Measurements from ENCODE around the gene CATSPER1.
A peak's percentile ranks its signal among the peaks of the same experiment; 100 is the strongest.

CATSPER1 gene

DNA sequence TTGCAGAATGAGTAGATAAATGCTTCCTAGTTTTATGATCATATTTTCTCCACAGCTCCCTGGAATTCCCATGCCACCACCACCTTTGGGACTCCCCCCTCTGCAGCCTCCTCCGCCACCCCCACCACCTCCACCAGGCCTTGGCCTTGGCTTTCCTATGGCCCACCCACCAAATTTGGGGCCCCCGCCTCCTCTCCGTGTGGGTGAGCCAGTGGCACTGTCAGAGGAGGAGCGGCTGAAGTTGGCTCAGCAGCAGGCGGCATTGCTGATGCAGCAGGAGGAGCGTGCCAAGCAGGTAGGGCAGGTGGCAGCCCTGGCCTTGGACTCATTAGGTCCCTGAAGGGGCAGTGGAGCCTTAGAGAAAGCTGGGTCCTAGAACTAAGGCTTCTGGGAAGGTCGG lies 28.7 kb upstream of the CATSPER1 start:
- intact Hi-C loops (cut with DNase I): no loop called here

DNA sequence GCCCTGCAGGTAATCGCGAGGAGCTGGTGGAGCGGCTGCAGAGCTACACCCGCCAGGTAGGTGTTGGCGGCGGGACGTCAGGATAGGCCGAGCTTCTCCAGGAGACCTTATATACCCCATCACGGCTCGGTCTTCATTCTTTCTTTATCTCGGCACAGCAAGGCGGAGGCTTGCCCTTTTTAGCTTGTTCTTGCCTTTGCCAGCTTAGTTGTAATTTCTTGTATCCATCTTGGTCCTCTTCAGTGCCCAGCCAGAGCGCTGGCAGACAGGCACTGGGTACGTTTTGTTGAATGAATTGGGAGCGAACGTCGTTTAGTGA lies 26.3 kb upstream of the CATSPER1 start:
- DNase-seq: no peak
- intact Hi-C loops (cut with DNase I): no loop called here

More for the DNA sequence above, 28.7 kb upstream of the CATSPER1 start:
- DNase-seq: no peak

DNA sequence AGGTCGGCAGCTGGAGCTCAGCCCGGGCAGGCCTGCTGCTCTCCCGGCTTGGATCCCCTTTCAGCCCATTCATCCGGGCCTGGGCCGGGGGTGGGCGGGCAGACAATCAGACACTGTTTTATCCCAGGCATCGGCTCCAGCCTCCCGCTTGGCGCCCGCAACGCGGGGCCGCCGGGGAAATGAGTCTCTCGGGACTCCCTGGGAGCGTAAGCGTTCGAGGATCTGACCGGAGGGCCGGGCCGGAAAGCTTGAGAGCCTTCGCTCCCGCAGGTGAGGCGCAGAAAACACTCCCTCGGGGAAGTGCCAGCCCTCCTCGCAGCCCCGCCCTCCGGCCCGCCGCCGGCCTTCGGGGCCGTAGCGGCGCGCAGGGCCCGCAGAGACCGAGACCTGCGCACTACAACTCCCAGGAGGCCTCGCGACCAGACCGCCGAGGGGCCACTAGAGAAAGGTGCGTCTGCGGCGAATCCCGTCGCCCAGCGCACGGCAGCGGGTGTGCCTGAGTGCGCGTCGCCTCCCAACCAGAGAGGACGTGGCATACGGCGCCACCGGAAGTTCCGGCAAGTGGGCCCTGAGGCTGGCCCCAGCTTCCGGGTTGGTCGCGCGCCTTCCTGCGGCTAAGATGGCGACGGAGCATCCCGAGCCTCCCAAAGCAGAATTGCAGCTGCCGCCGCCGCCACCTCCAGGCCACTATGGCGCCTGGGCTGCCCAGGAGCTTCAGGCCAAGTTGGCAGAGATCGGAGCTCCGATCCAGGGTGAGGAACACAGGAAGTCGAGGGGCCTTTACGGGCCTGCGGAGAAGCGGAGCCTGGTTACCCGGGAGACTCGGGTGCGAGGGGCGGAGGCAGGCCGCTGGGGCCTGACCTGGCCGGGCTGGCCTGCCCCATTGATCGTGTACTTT lies 25.7 kb upstream of the CATSPER1 start, which contains the start of gene SF3B2:
SF3B2 (plus strand) TSS at position 599 of the 898 bp plus-strand sequence; CDS start at position 620, 21 bp downstream.
- peak; percentile 98 to 100 (median 99) for DNase-seq
- intact Hi-C loops (cut with DNase I): no loop called here

DNA sequence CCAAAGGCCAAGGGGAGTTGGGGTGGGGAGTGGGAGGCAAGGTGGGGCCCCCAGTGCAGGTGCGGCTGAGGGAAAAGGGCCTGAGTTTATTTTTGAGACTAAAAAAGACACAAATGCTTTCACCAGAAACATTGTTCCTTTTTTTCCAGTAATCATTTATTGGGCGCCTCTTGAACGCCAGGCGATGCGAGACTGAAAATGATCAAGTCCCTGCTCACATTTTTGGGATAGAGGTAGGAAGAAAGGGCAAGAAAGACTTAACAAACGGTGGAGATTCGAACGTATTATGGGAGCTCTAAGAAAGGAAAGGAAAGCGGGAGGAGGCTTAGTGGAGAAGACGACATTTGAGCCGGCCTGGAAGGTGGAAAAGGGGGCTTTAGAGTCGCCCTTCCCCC lies 25.1 kb upstream of the CATSPER1 start:
- intact Hi-C loops (cut with DNase I): no loop called here
- no peak for DNase-seq

DNA sequence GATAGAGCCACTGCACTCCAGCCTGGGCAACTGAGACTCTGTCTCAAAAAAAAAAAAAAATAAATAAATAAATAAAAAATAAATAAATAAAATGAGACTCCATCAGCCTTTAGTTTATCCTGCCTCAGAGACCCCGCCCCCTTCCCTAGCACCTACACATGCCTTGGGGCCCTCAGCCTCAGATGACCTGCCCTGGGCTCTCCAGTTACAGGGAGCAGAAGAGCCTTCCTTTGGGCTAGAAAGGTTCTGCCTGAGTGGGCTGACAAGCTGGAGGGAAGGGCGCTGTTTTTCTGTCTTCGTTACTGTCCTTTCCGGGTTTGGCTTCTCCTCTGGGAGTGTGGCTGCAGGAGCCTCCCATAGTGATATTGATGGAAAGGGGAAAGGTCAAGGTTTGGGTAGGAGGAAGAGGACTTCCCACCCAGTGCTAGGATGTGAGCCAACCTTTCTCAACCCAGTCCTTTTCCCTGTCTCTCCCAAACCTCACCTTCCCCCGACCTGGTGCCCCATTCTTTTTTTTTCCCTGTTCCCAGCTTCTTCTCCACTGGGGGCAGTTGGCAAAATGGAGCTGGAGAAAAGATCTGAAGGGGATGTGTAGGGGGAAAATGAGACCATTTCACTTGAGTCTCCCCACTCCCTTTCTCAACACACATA lies 24.4 kb upstream of the CATSPER1 start:
- intact Hi-C loops (cut with DNase I): no loop called here
- no peak for DNase-seq

DNA sequence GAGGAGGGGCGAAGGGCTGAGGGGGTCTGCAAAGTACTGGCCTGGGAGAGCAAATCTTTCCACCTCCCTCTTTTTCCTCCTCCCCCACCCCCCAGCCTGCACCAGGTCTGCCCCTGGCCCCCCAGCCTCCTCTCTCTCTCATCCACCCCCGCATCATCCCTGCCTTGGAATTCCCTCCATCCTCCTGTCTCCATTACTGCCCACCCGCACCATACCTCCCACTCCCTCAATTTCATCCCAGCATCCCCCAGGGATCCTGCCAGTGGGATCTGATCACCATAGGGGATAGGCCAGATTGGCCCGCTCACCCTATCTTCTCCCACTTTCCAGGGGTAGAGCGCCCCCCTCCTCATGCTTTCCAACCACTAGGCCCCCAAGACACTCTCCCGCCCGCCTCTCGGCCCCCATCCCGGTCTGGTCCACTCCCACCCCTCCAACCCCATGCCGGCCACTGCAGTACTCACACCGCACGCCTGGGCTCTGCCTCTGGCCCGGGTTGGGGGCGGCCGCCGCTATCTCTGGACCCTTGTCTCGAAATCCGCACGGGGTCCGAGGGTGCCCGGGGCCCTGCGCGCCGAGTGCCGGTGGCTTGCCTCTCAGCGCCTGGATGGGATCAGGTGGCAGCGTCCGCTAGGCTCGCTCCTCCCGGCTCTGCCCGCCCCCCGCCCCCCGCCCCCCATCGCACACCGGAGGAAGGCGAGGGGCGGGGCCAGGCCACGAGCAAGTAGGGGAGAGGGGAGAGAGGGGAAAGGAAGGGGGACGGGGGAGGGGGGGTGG lies 22.5 kb upstream of the CATSPER1 start, which contains the start of gene GAL3ST3:
GAL3ST3 (minus strand) TSS at position 615 of the 777 bp plus-strand sequence. CDS start 3,746 bp downstream, outside the sequence.
- intact Hi-C loops (cut with DNase I): loop anchor here (5.0 kb wide), 1 partner anchor 46 kb away; the partner anchor contains the start of genes BANF1 and EIF1AD
- DNase-seq: peak in 4 of 10 donors; percentile 15 to 89 (median 60)

DNA sequence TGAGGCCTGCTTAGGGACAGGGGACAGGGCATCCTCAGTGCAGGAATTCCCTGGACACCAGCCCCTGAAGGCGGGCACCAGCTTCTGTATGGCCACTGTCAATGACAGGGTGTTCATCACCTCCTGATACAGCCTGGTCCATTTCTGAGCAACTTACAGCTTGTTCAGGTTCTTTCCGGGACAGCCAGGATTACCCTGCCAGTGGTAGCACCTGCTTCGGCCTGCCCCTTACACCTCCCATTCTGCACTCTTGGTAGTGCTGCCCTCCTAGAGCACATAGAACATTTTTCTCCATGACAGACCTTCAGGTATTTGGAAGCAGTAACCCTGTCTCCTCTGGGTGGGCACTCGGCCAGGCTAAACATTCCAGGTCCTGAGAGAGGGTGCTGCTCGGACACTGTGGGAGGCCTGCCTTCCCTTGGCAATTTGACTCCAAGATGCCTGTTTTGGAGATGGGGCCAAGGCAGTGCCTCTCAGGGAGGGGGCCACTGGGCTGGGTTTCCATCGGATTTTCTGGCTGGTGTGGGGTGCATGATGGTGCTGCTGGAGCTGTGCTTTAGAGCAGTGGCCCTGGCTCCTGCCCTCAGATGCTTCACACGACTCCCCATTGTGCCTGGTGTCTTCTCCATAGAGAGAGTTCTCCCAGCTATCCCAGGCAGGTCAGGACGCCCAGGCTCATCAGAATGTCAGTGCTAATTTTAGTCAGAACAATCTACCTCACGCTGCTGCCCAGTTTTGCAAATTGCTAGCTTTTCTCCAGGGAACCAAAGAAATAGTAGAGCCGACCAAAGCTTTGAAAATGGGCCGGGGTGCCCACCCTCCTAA lies 21.5 kb upstream of the CATSPER1 start:
- peak in 1 of 10 donors; percentile 77 for DNase-seq
- intact Hi-C loops (cut with DNase I): loop anchor here (5.0 kb wide), 1 partner anchor 45 kb away; the partner anchor contains the start of genes BANF1 and EIF1AD

DNA sequence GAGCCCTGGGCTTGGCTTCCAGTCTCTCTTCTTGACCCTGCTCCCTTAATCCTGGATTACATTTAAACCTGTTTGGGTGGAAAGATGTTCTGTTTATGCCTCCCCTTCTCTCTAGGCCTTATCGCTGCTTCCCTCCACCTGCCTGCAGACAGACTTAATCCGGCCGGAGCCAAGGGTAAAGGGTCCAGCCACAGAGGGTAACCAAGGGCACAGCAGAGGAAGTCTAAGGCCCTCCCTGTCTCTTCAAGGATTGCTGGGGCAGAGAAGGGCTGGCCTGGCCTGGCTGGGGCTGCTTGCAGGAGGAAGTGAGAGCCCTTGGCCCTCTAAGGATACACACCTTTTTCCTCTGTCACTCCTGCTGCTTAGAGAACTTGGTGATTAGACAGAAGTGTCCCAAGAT lies 20.6 kb upstream of the CATSPER1 start:
- no peak for DNase-seq
- intact Hi-C loops (cut with DNase I): loop anchor here (5.0 kb wide), 1 partner anchor 45 kb away; the partner anchor contains the start of genes BANF1 and EIF1AD

DNA sequence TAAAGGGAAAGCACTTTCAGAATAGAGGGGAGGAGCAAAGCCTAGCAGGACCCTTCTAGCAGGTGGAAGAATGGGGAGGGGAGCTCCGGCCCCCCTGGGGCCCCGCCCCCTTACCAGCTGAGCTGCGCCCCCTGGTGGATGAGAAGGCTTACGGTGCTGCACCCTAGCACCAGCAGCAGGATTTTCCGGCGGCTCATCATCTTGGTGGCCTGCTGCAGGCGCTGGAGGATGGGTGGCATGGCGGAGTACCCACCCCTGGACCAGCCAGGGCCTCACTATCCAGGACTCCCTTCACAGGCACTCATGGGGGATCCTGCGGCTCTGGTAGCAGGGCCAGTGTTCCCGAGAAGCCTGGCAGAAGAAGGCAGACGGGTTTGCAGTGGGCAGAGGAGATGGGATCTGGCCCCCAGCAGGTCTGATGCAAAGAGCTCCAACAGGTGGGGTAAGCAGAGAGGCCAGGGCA lies 18.9 kb upstream of the CATSPER1 start:
- peak; percentile 70 to 97 (median 82) for DNase-seq
- intact Hi-C loops (cut with DNase I): loop anchor here (5.0 kb wide), 1 partner anchor 43 kb away; the partner anchor contains the start of genes BANF1 and EIF1AD

DNA sequence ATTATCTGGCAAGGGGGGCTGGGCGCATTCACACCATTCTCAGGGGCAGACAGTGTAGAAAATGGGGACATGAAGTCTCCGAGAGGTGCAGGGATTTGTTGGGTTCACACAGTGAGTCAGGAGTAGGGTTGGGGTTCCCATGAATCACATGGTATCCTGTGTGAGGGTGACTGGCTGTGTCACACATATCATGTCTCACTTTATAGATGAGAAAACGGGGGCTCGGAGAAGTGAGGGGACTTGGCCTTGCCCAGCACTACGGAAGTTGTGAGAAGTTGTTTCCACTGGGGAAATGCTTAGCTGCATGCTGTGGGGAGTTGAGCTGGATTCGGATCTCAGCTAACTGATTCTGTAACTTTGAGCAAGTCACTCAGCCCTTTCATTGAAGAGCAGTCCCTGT lies 18.5 kb upstream of the CATSPER1 start:
- DNase-seq: peak in 1 of 10 donors; percentile 13
- intact Hi-C loops (cut with DNase I): loop anchor here (5.0 kb wide), 1 partner anchor 42 kb away; the partner anchor contains the start of genes BANF1 and EIF1AD

DNA sequence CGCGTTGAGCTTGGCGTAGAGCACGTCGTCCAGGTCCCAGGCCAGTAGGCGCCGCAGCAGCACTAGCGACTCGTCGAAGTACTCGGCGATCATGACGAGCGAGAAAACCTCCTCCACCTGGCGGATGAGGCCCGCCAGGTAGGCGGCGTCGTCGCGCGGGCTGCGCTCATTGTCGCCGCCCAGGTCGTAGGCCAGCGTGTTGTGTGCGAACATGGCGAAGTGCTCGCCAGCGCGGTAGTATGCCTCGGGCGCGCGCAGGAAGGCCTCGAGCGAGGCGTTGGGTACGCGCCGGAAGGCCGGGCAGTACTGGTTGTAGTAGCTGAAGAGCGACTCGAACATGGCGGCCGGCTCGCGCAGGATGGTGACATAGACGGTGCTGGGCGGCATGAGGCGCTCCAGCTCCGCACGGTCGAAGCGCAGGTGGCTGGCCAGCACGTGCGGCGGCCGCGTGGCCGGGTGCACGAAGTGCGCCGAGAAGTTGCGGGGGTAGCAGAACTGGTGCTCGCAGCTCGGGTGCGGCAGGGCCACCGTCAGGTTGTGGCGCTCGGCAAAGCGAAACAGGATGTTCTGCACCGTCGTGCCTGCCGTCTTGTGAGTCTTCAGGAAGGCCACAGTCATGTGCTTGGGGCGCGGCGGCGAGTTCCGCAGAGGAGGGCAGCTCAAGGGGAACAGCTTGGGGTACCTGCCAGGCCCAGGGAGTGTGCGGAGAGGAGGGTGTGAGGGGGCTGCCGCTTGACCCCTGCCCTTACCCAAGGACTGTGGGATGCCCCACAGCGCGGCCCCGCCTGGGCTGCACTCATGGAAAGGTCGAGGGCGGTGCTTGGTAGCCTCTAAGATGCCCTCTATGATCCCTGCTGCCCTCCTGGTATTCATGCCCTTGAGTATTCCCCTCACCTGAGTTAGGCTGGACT lies 17.0 kb upstream of the CATSPER1 start:
- peak in 1 of 10 donors; percentile 76 for DNase-seq
- intact Hi-C loops (cut with DNase I): no loop called here

DNA sequence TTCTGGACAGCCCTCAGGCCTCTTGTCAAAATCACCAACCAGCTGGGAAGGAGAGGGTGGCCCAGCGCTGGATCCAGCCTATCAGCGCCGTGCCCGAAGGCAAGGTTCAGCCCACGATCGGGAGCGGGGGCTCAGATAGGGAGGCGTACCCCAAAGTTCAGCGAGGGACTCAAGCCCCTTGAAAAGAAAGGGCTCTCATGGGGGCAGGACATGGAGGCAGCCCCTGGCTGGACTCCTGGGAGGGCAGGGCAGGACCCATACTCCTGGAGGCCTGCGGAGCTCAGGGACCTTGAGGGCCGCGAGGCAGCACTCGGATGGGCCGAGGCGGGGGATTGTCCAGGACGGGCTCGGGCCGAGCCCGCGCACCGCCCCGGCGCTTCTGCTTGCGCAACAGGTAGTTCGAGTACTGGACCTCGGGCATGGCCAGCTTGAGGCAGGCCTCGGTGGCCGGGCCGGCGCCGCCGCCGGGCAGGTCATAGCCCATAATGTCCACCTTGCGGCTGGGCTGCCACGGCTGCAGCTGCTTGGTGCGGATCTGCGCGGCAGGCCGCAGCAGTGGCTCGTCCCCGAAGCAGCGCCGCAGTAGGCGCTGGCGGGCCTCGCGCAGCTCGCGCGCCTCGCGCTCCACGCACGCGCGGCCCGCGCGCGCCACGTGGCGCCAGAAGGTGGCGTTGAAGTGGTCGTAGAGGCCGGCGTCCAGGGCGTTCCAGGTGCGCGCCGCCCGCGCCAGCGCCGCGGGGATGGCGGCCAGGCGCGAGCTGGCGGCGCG lies 16.1 kb upstream of the CATSPER1 start:
- DNase-seq: peak in 2 of 10 donors; percentile 55 to 63
- intact Hi-C loops (cut with DNase I): no loop called here

DNA sequence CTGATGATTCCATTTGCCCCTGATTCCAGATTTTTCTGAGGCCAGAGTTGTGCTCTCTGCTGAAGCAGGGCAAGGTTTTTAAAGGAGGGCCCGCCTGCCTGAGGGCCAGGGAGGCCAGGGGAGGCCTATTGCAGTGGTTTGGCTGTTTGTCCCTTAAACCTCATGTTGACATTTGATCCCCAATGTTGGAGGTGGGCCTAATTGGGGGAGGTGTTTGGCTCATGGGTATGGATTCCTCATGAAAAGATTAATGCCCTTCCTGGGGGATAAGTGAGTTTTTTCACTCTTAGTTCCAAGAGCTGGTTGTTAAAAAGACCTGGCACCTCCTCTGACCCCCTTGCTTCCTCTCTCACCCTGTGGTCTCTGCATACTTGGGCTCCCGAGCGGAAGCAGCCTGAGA lies 13.5 kb upstream of the CATSPER1 start:
- peak in 1 of 10 donors; percentile 2 for DNase-seq
- intact Hi-C loops (cut with DNase I): no loop called here

DNA sequence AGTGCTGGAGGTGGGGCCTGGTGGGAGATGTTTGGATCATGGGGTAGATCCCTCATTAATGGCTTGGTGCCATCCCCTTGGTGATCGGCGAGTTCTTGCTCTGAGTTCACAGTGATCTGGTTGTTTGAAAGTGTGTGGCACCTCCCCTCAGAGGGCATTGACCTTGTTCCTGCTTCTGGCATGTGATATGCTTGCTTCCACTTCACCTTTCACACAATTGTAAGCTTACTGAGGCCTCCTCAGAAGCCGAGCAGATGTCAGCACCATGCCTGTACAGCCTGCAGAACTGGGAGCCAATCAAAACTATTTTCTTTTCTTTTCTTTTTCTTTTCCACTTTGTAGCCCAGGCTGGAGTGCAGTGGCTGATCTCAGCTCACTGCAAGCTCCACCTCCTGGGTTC lies 11.0 kb upstream of the CATSPER1 start:
- intact Hi-C loops (cut with DNase I): no loop called here
- no peak for DNase-seq

DNA sequence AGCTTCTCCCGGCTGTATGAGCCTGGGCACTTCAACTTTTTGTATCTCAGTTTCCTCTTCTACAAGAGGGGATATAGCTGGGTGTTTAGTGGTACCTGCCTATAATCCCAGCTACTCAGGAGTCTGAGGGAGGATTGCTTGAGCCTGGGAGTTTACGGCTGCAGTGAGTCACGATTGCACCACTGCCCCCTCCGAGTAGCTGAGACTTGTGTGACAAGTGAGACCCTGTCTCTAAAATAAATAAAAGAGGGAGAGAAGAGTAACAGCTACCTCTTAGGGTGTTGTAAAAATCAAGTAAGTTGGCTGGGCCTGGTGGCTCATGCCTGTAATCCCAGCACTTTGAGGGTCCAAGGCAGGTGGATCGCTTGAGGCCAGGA lies 10.0 kb upstream of the CATSPER1 start:
- intact Hi-C loops (cut with DNase I): no loop called here
- no peak for DNase-seq

DNA sequence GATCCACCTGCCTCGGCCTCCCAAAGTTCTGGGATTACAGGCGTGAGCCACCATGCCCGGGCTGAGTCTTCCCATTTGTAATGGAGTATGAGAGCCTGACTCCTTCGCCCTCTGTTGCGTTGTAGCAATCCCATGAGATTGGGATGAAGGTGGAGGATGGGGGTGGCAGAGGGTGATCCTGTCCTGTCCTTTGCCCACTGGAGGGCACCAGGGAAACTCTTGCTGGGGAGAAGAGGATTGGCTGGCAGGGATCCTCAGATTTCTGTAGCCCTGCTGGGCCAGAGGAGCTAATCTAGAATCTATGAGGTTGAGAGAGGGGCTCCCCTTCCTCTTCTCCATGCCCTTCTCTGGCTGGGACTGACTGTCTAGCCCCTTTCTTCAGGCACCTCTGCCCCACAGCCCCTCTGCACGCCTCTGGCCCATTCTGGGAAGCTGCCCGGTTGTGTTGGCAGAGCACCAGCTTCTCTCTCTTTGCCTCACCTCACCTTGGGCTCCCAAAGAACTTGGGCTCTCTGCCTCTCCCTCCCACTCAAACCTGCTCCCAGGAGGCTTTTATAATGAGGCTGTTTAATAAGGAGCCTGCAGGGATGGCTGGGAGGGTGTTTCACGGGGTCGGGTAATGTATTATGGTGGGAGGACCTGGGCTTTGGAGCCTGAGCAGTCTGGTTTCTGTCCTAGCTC lies 9.5 kb upstream of the CATSPER1 start:
- intact Hi-C loops (cut with DNase I): no loop called here

More for the DNA sequence above, 9.5 kb upstream of the CATSPER1 start:
- peak in 1 of 10 donors; percentile 60 for DNase-seq
